ENCODE data around the gene GALNT6. TPM values are rescaled to one million over a fixed set of nuclear protein-coding genes. Genes with fewer than 3 reads are reported as not detected.

Gene GALNT6, protein sequence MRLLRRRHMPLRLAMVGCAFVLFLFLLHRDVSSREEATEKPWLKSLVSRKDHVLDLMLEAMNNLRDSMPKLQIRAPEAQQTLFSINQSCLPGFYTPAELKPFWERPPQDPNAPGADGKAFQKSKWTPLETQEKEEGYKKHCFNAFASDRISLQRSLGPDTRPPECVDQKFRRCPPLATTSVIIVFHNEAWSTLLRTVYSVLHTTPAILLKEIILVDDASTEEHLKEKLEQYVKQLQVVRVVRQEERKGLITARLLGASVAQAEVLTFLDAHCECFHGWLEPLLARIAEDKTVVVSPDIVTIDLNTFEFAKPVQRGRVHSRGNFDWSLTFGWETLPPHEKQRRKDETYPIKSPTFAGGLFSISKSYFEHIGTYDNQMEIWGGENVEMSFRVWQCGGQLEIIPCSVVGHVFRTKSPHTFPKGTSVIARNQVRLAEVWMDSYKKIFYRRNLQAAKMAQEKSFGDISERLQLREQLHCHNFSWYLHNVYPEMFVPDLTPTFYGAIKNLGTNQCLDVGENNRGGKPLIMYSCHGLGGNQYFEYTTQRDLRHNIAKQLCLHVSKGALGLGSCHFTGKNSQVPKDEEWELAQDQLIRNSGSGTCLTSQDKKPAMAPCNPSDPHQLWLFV
- 10 to 100 TPM; 12.6 to 13.0 TPM for total RNA-seq

DNA sequence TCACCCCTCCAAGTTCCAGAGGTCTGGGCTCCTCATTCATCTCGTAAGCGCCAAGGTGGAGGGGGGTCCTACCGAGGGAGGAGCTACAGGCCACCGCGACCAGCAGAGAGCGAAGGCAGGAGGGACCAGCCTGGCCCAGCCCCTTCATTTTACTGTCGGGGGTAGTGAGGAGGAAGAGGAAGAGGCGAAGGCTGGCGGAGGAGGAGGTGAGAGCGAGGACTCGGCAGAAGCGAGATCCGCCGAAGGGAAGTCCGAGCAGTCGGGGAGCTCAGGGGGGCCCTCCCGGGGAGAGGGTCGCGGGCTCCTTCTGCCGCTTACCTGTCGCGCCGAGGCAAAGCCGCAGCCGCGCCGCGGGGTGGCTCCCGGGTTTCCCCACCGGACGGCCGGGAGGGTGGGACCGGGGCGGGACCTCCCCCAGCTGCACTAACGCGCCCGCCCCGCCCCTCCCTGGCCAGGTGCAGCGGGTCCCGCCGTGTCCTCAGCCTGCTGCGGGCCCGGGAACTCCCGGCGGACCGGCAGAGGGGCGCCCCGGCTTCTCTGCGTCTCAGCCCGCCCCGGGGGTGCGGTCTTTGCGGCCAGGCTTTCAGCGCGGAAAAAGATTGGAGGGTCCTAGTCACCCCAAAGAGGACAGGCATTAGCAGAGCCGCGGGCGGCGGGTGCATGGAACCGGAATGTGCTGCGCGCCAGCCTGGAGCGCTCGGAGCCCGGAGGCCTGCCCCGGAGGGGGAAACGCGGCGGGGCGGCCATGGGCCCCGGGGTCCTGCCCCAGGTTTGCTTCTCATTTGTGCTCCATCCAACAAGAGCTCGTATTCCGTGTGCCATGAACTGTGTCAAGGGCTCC lies at the start of gene GALNT6:
Gene GALNT6, minus strand, starts transcription at position 124 of the 841 bp plus-strand sequence. CDS start 11,625 bp downstream, outside the sequence.
- peak; percentile 71 to 74 for DNase-seq
- H3K36me3 Mint-ChIP-seq (ENCODE audit: insufficient read depth in 2 of 2) = no peaks in the 10 kb centered on the region
- H3K27ac Mint-ChIP-seq = peak within 1 kb of the TSS; percentile 45
- peaks cover 91% of the 10 kb centered on the region for H3K4me1 Mint-ChIP-seq (ENCODE audit: low read depth)
- no peaks in the 10 kb centered on the region for H3K9me3 Mint-ChIP-seq
- ATAC-seq (replicated peaks in 1 of 2) = peak; percentile 62 to 70
- H3K4me3 Mint-ChIP-seq = peak within 1 kb of the TSS; percentile 87 to 97
- no peaks in the 10 kb centered on the region for H3K27me3 Mint-ChIP-seq (ENCODE audit: low read depth)

DNA sequence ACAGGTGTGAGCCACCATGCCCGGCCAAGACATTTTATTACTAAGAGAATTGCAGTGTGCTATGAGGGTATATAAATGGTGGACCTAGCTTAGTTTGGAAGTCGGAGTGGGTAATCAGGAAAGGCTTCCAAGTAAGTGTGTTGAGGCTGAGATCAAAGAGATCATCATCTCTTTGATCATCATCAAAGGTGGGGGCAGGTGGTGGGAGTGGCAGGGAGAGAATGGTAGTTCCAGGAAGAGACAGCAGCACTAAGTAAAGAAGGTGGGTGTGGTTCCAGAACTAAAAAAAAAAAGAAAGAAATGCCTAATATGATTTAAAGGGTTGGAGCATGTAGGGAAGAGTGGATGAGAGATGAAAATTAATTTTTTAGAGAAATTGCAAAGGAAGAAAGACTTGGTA lies 48.1 kb upstream of the GALNT6 start:
- no peak for DNase-seq
- Mint-ChIP-seq H3K27ac (no peak overlapping the region), H3K27me3 (ENCODE audit: low read depth) (no peaks in the 10 kb centered on the region), H3K4me1 (ENCODE audit: low read depth) (peaks cover 24% of the 10 kb centered on the region), H3K9me3 (no peaks in the 10 kb centered on the region), H3K36me3 (ENCODE audit: insufficient read depth in 2 of 2) (peaks cover 0 to 1% of the 10 kb centered on the region in 2 donors), H3K4me3 (no peak overlapping the region)
- no peak for ATAC-seq (replicated peaks in 1 of 2)

DNA sequence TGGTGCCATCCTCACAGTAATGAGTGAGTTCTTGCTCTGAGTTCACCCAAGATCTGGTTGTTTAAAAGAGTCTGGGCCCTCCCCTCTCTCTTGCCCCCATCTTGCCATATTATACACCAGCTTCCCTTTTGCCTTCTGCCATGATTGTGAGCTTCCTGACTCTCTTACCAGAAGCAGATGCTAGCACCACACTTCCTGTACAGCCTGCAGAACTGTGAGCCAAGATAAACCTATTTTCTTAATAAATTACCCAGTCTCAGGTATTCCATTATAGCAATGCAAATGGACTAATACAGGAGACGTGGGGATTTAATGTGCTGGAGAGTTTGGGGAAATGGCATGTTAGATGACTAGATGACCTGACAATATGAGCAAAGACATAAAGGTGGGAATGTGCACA lies 46.2 kb upstream of the GALNT6 start:
- Mint-ChIP-seq H3K27me3 (ENCODE audit: low read depth) (no peaks in the 10 kb centered on the region), H3K9me3 (no peaks in the 10 kb centered on the region), H3K4me3 (no peak overlapping the region), H3K36me3 (ENCODE audit: insufficient read depth in 2 of 2) (peaks cover 0 to 1% of the 10 kb centered on the region in 2 donors), H3K27ac (no peak overlapping the region), H3K4me1 (ENCODE audit: low read depth) (peaks cover 24% of the 10 kb centered on the region)
- DNase-seq = no peak
- ATAC-seq (replicated peaks in 1 of 2) = no peak

DNA sequence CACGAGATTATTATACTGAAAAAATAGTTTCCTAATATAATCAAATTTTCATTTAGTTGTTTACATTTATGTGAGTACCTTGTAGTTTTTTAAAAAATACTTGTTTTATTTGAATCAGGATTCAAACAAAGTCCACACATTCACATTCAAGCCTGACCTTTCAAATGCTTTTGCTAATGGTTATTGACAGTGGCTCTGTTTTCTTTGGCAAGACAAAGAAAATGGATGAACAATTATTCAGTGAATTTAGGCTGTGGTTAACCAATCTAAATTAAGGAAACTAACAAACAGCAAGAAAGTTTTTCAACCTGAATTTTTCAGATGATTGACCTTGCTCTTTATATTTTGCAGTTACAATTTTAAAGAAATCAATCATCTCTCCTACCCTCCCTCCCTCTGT lies 43.1 kb upstream of the GALNT6 start:
- Mint-ChIP-seq H3K27ac (no peak overlapping the region), H3K4me3 (no peak overlapping the region), H3K27me3 (ENCODE audit: low read depth) (no peaks in the 10 kb centered on the region), H3K36me3 (ENCODE audit: insufficient read depth in 2 of 2) (no peaks in the 10 kb centered on the region), H3K9me3 (no peaks in the 10 kb centered on the region), H3K4me1 (ENCODE audit: low read depth) (peaks cover 7% of the 10 kb centered on the region)
- ATAC-seq (replicated peaks in 1 of 2) = no peak
- DNase-seq = no peak

DNA sequence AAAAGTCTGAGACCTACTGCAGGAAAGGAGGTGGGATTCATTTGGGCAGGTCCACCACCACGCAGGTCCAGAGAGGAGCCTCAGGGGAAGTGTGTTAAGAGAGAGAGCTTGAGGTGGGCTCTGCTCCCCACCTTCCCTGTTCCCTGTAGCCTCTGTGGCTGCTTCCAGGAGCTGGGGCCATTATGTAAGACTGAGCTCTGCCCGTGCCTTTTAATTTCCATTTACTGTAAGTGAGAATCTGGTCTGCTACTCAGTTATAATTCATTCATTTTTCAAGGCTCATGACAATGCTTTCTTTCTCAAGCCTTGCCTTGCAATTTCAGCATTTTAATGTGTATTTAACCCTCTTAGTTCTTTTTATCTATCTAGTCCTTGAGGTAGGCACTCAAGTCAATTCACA lies 41.7 kb upstream of the GALNT6 start:
- no peak overlapping the region for H3K4me3 Mint-ChIP-seq

DNA sequence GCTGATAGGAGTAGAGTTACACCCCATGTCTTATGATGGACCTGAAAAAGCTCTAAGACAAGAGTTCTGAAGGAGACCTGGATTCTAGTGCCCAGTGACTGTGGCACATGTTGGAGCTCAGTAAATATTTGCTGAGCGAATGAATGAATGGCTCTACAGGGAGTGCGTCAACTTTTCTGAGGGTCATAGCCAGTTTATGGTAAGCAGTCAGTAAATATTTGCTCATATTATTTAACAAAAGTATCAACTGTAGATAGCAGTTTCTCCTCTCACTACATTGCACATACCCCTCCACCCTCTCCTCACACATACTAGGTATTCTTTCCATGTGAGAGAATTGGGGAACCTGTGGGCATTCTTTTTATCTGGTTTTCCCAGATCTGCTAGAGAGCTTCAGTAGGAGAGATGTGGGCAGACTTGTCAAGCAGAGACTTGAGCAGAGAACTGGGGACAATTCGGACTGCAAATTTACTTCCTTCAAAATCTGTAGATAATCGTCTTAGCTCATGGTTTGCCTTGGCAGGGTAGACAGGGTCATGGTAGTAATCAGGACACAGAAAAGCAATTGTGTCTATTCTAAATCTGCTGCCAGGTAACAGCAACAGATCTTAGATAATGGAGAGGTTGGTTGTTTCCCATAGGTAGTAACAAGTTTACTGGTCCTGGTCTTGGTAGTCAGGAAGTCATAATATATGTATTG lies 39.1 kb upstream of the GALNT6 start:
- Mint-ChIP-seq H3K4me1 (ENCODE audit: low read depth) (peaks cover 2% of the 10 kb centered on the region), H3K4me3 (no peak overlapping the region), H3K36me3 (ENCODE audit: insufficient read depth in 2 of 2) (no peaks in the 10 kb centered on the region), H3K9me3 (no peaks in the 10 kb centered on the region), H3K27ac (no peak overlapping the region), H3K27me3 (ENCODE audit: low read depth) (no peaks in the 10 kb centered on the region)
- DNase-seq = no peak
- ATAC-seq (replicated peaks in 1 of 2) = no peak

More for the DNA sequence above, 41.7 kb upstream of the GALNT6 start:
- DNase-seq (no peak), ATAC-seq (replicated peaks in 1 of 2) (no peak)
- H3K9me3 Mint-ChIP-seq = no peaks in the 10 kb centered on the region
- no peak overlapping the region for H3K27ac Mint-ChIP-seq
- H3K27me3 Mint-ChIP-seq (ENCODE audit: low read depth) = no peaks in the 10 kb centered on the region
- no peaks in the 10 kb centered on the region for H3K36me3 Mint-ChIP-seq (ENCODE audit: insufficient read depth in 2 of 2)
- no peaks in the 10 kb centered on the region for H3K4me1 Mint-ChIP-seq (ENCODE audit: low read depth)

DNA sequence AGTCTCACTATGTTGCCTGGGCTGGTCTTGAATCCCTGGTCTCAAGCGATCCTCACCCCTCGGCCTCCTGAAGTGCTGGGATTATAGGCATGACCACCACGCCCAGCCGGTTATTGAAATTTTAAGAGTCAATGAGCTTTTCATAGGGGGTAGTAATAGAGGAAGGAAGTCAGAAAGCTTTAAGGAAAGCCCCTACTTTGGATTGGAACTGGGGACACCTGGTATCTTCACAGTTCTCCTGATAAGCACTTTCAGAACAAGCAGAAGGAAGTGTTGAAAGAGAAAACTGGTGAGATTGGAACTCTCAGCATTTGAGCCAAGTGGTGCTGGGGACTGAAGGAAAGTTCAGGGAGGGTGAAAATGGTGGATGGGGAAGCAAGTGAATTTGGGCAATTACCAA lies 38.5 kb upstream of the GALNT6 start:
- H3K4me1 Mint-ChIP-seq (ENCODE audit: low read depth) = peaks cover 5% of the 10 kb centered on the region
- H3K27ac Mint-ChIP-seq = no peak overlapping the region
- no peaks in the 10 kb centered on the region for H3K27me3 Mint-ChIP-seq (ENCODE audit: low read depth)
- H3K36me3 Mint-ChIP-seq (ENCODE audit: insufficient read depth in 2 of 2) = no peaks in the 10 kb centered on the region
- H3K4me3 Mint-ChIP-seq = no peak overlapping the region
- H3K9me3 Mint-ChIP-seq = no peaks in the 10 kb centered on the region
- ATAC-seq (replicated peaks in 1 of 2) (no peak), DNase-seq (no peak)

DNA sequence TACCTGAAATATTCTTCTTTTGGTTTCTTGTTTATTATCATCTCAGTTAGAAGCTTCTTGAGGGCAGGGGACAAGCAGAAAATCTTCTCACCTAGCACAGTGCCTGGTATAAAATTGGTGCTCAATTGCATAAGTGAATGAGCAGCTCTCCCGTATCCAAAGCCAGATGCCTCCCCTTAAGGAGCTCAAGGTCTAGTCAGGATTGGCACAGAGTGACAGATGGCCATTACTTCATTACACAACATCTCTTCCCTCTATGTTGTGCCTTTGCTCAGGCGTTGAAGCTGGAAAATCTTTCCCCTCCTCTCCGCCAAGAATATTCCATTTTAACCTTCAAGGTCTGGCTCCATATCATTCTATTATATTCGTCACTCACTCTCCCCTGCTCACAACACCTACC lies 37.0 kb upstream of the GALNT6 start:
- peaks cover 10% of the 10 kb centered on the region for H3K4me1 Mint-ChIP-seq (ENCODE audit: low read depth)
- no peak for DNase-seq
- no peak overlapping the region for H3K4me3 Mint-ChIP-seq
- ATAC-seq (replicated peaks in 1 of 2) = no peak
- no peak overlapping the region for H3K27ac Mint-ChIP-seq
- no peaks in the 10 kb centered on the region for H3K9me3 Mint-ChIP-seq
- no peaks in the 10 kb centered on the region for H3K36me3 Mint-ChIP-seq (ENCODE audit: insufficient read depth in 2 of 2)
- H3K27me3 Mint-ChIP-seq (ENCODE audit: low read depth) = no peaks in the 10 kb centered on the region

DNA sequence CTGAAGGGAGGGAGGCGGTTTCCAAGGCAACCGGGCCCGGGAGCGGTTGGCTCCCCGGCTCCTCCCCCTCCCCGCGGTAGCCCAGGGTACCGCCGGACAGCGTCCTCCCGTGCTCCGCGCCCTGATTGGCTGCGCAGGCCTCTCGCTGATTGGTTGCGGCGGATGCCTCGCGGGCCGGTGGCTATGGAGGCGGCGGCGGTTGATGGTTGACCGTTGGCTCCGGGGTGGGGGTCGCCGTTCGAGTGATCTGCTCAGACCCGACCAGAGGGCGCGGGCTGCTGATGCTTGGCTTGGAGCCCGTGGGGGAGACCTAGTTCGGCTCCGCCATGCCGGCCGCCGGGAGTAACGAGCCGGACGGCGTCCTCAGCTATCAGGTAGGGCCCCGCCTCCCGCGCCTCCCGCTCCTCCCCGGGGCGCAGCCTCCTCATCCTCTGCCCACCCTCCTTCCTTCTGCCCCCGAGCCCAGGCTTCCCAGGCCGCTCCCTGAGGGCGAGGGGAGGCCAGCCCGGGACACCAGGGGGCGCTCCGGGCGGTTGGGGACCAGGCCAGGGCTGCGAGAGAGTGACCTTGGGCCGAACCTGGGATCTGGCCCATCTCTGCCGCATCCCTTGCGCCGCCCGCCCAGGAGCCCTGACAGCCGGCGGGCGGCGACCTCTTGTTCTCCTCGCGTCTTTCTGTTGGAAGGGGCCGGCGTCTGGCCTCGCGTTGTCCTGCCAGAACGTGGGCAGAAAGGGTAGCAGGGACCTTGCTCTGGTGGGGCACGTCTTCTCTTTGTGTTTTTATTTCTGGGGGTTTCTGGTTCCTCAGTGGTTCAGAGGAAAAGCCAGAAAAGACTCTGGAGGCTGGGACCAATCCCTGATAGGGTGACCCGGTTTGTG lies 33.7 kb upstream of the GALNT6 start, which contains the start of gene SLC4A8:
Gene SLC4A8, plus strand, starts transcription at position 170 of the 878 bp plus-strand sequence. Its CDS starts 157 bp downstream, at position 327.
- no peaks in the 10 kb centered on the region for H3K9me3 Mint-ChIP-seq

DNA sequence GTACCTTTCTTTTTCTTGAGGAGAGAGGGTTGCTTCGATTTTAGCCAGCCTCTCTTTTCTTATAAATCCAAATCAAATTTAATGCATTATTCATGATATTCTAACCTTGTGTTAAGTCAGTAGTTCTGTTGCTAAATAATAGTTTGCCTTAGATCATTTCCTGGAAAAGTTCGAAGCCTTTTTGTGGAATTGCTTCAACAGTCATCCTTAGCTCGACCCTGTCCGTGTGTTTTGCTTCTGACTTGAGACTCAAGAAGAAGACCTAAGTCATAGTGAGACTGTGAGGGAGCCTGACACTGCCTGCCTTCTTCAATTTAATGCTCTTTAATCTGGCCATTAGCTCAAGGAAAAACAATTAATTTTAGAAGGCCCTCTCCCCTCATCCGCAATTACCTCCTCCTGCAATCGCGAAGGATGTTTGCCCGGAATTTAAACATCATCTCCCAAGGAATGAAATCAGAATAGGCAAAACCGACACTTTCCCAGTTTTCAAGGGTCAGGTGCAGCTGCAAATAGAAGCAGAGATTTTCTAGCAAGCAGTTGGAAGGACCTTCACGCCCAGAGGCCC lies 33.0 kb upstream of the GALNT6 start:
- H3K36me3 Mint-ChIP-seq (ENCODE audit: insufficient read depth in 2 of 2) = no peaks in the 10 kb centered on the region
- H3K9me3 Mint-ChIP-seq = no peaks in the 10 kb centered on the region
- H3K27ac Mint-ChIP-seq = no peak overlapping the region
- H3K4me3 Mint-ChIP-seq = peak overlapping the region; percentile 85 to 88
- DNase-seq = no peak
- ATAC-seq (replicated peaks in 1 of 2) = no peak
- peaks cover 16% of the 10 kb centered on the region for H3K4me1 Mint-ChIP-seq (ENCODE audit: low read depth)
- H3K27me3 Mint-ChIP-seq (ENCODE audit: low read depth) = no peaks in the 10 kb centered on the region

More for the DNA sequence above, 33.7 kb upstream of the GALNT6 start, which contains the start of gene SLC4A8:
- Mint-ChIP-seq H3K36me3 (ENCODE audit: insufficient read depth in 2 of 2) (no peaks in the 10 kb centered on the region), H3K4me3 (peak within 1 kb of the TSS; percentile 85 to 88), H3K27me3 (ENCODE audit: low read depth) (no peaks in the 10 kb centered on the region), H3K4me1 (ENCODE audit: low read depth) (peaks cover 12% of the 10 kb centered on the region), H3K27ac (peak within 1 kb of the TSS; percentile 54)
- ATAC-seq (replicated peaks in 1 of 2) = peak; percentile 94 to 95
- DNase-seq = peak; percentile 84 to 90

DNA sequence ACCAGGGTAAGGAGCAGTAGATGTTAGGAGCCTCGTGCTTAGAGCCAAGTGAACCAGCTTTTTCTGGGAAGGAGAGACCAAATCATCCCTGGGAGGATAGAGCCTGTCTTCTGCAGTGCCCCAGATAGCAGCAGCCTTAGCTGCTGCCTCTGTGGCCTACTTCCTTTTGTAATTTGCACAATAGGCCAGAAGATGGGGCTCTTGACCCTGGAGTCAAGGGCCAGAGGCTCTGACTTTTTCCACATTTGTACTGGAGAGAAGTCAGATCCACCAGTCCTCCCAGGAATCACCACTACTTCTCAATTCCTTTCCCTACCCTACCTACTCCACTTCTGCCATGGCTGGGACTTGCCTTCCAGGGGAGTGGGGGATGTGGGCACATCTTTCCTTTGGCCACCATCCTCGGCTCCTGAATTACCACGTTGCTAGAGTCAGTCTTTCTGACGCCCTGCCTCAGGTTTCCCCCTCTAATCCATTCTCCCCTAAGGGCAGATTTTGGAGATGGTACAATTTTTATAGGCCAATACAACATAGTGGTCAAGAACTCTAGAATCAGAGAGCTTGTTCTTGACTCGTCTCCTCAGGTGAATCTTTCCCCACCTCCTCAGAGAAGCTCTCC lies 30.2 kb upstream of the GALNT6 start:
- H3K4me1 Mint-ChIP-seq (ENCODE audit: low read depth) = peaks cover 16% of the 10 kb centered on the region
- no peak for ATAC-seq (replicated peaks in 1 of 2)
- no peak overlapping the region for H3K27ac Mint-ChIP-seq
- no peaks in the 10 kb centered on the region for H3K36me3 Mint-ChIP-seq (ENCODE audit: insufficient read depth in 2 of 2)
- no peaks in the 10 kb centered on the region for H3K27me3 Mint-ChIP-seq (ENCODE audit: low read depth)
- DNase-seq = peak; percentile 50 to 59
- no peaks in the 10 kb centered on the region for H3K9me3 Mint-ChIP-seq
- no peak overlapping the region for H3K4me3 Mint-ChIP-seq

All from activated T-cell treated with anti-CD3 and anti-CD28 coated beads, Interleukin-2, amount 50 U/mL, for 72 hours (primary cell).